ENCODE data around the gene SOAT2. TPM values are rescaled to one million over a fixed set of nuclear protein-coding genes. Genes with fewer than 3 reads are reported as not detected.

Gene SOAT2, protein sequence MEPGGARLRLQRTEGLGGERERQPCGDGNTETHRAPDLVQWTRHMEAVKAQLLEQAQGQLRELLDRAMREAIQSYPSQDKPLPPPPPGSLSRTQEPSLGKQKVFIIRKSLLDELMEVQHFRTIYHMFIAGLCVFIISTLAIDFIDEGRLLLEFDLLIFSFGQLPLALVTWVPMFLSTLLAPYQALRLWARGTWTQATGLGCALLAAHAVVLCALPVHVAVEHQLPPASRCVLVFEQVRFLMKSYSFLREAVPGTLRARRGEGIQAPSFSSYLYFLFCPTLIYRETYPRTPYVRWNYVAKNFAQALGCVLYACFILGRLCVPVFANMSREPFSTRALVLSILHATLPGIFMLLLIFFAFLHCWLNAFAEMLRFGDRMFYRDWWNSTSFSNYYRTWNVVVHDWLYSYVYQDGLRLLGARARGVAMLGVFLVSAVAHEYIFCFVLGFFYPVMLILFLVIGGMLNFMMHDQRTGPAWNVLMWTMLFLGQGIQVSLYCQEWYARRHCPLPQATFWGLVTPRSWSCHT
- total RNA-seq (2014; rRNA removed; shearing (Covaris generic)) (not detected in 2 replicates), polyA plus RNA-seq (2016; fragmentation: Nextera tagmentation; extraction: Ambion mirVana) (0.33 and 0.43 TPM in 2 replicates)

DNA sequence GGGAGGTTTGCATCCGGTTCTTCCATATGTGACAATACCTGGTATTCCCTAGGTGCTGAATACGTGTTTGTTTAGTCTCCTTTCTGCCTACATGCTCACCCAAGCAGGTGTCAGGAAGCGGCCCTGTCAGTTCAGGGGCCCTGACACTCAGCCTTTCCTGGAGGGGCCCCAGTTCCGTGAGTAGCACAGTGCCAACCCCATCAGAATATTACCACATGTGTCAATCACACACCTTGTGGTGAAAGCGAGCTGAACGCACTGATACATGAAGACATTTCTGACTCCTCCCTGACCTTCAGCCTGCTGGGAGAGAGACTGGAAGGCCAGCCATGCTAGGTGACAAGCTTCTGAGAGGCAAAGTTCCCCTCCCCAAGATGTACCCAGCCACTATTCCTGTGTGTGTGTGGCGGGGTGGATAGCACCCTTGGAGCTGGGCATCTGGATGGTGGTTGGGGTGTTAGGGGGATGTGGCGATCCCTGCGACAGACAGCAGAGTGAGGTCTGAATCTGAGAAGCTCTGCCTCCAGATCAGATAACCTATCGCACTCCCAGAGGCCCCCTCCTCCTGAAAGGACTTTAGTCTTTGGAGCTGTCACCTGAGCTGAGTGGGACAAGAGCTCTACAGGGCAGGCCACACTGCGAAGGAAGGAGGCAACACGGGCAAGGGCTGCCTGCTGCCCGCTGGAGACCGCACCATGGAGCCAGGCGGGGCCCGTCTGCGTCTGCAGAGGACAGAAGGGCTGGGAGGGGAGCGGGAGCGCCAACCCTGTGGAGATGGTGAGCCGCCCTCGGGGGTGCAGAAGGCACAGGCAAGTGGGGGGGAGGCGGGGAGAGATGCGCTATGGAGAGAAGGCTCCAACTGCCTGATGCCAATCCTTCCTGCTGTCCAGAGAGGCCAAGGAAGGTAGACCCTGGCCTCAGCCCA is at the start of gene SOAT2:
Gene SOAT2, plus strand, starts transcription at position 604 of the 925 bp plus-strand sequence. Its CDS starts 92 bp downstream, at position 696.
- Histone ChIP-seq H4K20me1 (ENCODE audit: insufficient read depth) (no peaks in the 10 kb centered on the region), H3K27ac (no peak within 1 kb of the TSS), H3K4me3 (no peak within 1 kb of the TSS), H3K9ac (no peak within 1 kb of the TSS), H3K27me3 (replicated peaks; ENCODE audit: insufficient read depth) (no peaks in the 10 kb centered on the region), H3K9me2 (ENCODE audit: insufficient read depth) (no peaks in the 10 kb centered on the region), H3K36me3 (ENCODE audit: low read depth) (no peaks in the 10 kb centered on the region), H3K79me2 (ENCODE audit: insufficient read depth) (0 out of 2 replicates have a peak, but pooled peaks cover 8% of the 10 kb centered on the region), H3F3A (ENCODE audit: insufficient read depth) (peaks cover 19% of the 10 kb centered on the region), H3K4me2 (ENCODE audit: unreplicated experiment) (no peak within 1 kb of the TSS), H3K9me3 (ENCODE audit: low read depth) (no peaks in the 10 kb centered on the region), H3K4me1 (ENCODE audit: insufficient read depth) (peaks cover 9% of the 10 kb centered on the region; the same call in 1 of the 2 replicates), H2AFZ (no peak within 1 kb of the TSS)
- 88 to 92% methylated on average over 22 to 23 of the region's 23 CpGs for WGBS, 2 experiments (ENCODE audit: low coverage in 1 of 2, low lambda C conversion rate in 2 of 2, missing lambda C conversion rate in 2 of 2)
- in situ Hi-C loops (cut with MboI) = no loop called here
- TF ChIP-seq EZH2phosphoT487 (IDR thresholded peaks at IDR 0.05; ENCODE audit: insufficient read depth, low read depth) = no peak
- no peak for TF ChIP-seq EZH2 (IDR thresholded peaks at IDR 0.05; ENCODE audit: insufficient read depth, poor library complexity, severe bottlenecking)
- DNase-seq = no peak

DNA sequence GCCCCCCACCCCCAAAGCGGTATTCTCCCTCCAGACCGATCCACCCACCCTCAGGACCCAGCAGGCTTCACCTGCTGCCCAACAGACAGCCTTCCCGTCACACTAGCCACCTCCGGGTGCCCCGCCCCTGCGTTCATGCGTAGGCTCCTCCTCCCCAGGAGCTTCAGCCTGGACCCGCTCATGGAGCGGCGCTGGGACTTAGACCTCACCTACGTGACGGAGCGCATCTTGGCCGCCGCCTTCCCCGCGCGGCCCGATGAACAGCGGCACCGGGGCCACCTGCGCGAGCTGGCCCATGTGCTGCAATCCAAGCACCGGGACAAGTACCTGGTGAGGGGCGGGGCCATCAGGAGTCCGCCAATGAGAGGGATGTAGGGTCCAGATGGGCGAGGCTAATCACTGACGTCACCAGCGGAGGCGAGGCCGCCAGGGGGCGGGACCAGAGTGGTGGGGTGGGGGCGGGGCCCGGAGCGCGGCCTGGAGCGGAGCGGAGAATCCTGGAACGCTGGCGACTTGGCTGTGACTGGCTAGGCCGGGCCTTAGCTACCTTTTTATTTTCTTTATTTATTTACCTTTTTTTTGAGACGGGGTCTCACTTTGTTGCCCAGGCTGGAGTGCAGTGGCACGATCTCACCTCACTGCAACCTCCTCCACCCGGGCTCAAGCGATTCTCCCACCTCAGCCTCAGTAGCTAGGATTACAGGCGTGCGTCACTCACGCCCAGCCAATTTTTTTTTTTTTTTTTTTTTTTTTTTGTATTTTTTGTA is 49.0 kb upstream of the SOAT2 start:
- Histone ChIP-seq H4K20me1 (ENCODE audit: insufficient read depth) (no peaks in the 10 kb centered on the region), H3K27me3 (replicated peaks; ENCODE audit: insufficient read depth) (no peaks in the 10 kb centered on the region), H2AFZ (0 out of 2 replicates have a peak overlapping the region, but pooled peaks have one; percentile 31), H3K9me2 (ENCODE audit: insufficient read depth) (no peaks in the 10 kb centered on the region), H3K9me3 (ENCODE audit: low read depth) (no peaks in the 10 kb centered on the region), H3F3A (ENCODE audit: insufficient read depth) (peaks cover 27% of the 10 kb centered on the region), H3K79me2 (ENCODE audit: insufficient read depth) (peaks cover 27% of the 10 kb centered on the region), H3K4me3 (peak overlapping the region; percentile 60), H3K36me3 (ENCODE audit: low read depth) (no peaks in the 10 kb centered on the region), H3K4me1 (ENCODE audit: insufficient read depth) (peaks cover 58% of the 10 kb centered on the region), H3K4me2 (ENCODE audit: unreplicated experiment) (peak overlapping the region; percentile 65), H3K9ac (peak overlapping the region; percentile 63), H3K27ac (peak overlapping the region; percentile 43)
- peak; percentile 93 for DNase-seq
- 4 to 8% methylated on average over 36 to 48 of the region's 48 CpGs for WGBS, 2 experiments (ENCODE audit: low coverage in 1 of 2, low lambda C conversion rate in 2 of 2, missing lambda C conversion rate in 2 of 2)
- in situ Hi-C loops (cut with MboI) = no loop called here
- TF ChIP-seq EZH2 (IDR thresholded peaks at IDR 0.05; ENCODE audit: insufficient read depth, poor library complexity, severe bottlenecking) = no peak
- no peak for TF ChIP-seq EZH2phosphoT487 (IDR thresholded peaks at IDR 0.05; ENCODE audit: insufficient read depth, low read depth)

DNA sequence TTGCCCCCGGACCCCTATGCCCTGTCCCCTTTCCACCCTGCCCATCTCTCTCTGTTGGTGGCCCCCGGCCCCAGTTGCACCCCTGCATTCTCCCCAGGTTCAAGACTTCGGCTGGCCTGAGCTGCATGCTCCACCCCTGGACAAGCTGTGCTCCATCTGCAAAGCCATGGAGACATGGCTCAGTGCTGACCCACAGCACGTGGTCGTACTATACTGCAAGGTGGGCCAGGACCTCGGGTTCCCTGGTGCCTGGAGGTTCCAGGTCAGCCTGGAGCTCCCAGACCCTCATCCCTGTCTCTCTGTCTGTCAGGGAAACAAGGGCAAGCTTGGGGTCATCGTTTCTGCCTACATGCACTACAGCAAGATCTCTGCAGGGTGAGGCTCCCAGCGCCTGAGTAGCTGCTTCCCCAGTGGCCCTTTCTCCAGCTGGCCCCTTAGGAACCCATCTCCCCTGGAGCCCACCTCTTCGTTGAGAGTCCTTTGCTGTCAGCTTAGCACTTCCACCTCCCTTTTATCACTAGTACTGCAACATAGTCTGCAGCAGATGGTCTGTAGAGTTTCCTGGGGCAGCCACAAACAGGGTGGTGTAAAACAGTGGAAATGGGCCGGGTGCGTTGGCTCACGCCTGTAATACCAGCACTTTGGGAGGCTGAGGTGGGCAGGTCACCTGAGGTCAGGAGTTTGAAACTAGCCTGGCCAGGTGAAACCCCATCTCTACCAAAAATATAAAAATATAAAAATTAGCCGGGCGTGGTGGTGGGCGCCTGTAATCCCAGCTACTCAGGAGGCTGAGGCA is 47.6 kb upstream of the SOAT2 start:
- H3K79me2 ChIP-seq (ENCODE audit: insufficient read depth) = peaks cover 15% of the 10 kb centered on the region
- WGBS, 2 experiments (ENCODE audit: low coverage in 1 of 2, low lambda C conversion rate in 2 of 2, missing lambda C conversion rate in 2 of 2) = 78 to 82% methylated on average over 15 of the region's 15 CpGs
- peaks cover 22% of the 10 kb centered on the region for H3F3A ChIP-seq (ENCODE audit: insufficient read depth)
- no peak for TF ChIP-seq EZH2phosphoT487 (IDR thresholded peaks at IDR 0.05; ENCODE audit: insufficient read depth, low read depth)
- no peak for TF ChIP-seq EZH2 (IDR thresholded peaks at IDR 0.05; ENCODE audit: insufficient read depth, poor library complexity, severe bottlenecking)
- H3K9me2 ChIP-seq (ENCODE audit: insufficient read depth) = no peaks in the 10 kb centered on the region
- no peak for DNase-seq
- no peak overlapping the region for H3K9ac ChIP-seq
- no peak overlapping the region for H3K4me2 ChIP-seq (ENCODE audit: unreplicated experiment)
- H3K27me3 ChIP-seq (replicated peaks; ENCODE audit: insufficient read depth) = no peaks in the 10 kb centered on the region
- in situ Hi-C loops (cut with MboI) = no loop called here
- H3K27ac ChIP-seq = no peak overlapping the region
- no peaks in the 10 kb centered on the region for H3K36me3 ChIP-seq (ENCODE audit: low read depth)
- H2AFZ ChIP-seq = no peak overlapping the region
- H4K20me1 ChIP-seq (ENCODE audit: insufficient read depth) = no peaks in the 10 kb centered on the region
- no peaks in the 10 kb centered on the region for H3K9me3 ChIP-seq (ENCODE audit: low read depth)
- no peak overlapping the region for H3K4me3 ChIP-seq
- peaks cover 53% of the 10 kb centered on the region for H3K4me1 ChIP-seq (ENCODE audit: insufficient read depth)

Measured in GM23248 (cell line).